ENCODE data around the gene AGT.
"Not testable (repeated sequence)": the region's sequence is repeated elsewhere in the genome, so short reads cannot be mapped to it uniquely, and the experiment has no call there.

The AGT gene

DNA sequence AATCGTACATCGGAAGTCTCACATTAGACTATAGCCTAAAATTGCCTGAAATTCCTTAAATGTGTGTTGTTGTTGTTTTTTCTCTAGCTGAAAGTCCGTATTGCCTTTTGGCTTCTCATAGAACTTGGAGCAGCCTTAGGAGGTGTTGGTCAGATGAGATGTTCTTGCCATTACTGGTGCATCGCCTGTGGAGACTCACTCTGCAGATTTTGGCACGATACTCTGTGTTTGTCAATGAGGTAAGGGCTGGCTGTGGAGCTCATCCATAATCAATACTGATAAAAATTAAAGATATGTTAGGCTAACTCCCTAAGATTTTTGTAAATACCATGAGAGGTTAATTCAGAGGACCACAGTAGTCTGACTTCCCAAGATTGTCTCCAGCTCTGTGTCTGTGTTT is 28.9 kb downstream of the AGT start:
- DNase-seq: no peak

DNA sequence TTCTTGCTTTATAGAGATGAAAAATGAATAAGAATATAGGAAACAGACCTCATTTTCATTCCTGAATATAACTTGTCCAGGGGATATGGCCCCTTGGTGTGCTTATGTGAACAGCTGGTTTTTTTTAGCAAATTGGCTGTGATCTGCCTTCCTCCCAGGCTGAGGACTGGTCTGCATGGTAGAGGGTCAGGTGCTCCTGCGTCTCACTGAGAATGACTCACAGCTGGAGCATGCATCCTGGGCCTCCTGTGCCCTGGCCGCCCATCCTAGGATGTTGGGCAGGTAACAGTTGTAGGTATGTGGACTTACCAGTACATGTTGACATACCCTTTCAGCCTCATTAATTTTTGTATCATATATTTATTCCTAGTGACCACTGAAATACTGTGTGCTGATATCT is 29.8 kb downstream of the AGT start:
- DNase-seq: no peak

DNA sequence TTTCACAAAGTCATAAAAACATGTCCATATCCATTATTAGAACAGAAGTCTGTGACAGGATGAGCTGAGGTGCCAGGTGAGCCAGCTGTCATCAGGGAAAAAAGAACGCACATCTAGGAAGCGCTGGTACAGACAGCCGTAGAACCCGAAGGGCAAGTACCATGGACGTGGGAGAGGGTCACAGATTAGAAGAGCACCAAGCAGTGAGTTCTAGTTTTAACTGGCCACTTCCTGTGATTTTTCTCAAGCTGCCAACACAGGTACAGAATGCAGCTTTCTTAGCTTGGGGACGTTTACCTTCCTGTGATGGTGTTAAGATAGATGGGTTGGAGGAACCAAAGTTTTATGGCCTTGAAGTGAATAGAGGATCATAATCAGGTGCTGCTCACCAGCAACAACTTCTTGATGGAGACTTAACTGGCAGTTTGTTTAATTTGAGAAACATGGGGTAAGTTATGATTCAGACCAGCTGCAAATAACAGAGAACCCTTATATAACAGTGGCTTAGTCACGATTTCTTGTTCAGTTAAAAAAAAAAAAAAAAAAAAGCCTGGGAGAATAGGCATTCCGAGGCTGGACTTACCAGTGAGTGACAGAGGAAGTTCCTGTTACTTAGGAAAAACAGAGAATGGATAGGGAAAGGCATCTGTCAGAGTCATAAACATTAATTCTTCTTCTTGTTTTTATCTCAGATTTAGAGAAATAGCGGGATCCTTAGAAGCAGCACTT is 30.9 kb downstream of the AGT start:
- no peak for DNase-seq

GRCh38 chr1:230682274-230682673 is 31.6 kb downstream of the AGT start:
- no peak for DNase-seq

DNA sequence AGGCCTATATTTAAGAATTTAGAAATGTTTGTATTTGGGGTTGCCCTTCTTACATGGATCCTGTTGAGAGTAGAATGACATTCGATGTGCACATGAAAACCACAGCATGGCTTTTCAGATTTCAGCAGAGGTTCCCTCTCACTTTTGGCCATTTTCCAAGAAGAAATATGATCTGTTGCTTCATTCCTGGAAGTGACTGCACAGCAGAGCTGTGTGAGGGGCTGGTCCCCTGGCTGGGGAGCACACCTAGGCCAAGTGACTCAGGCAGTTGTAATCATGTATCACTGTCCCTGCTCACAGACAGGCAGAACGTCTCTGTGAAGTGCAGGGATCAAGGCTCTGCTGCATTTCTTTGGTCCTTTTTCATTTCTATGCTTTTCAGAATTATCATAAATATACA is 32.3 kb downstream of the AGT start:
- no peak for DNase-seq

DNA sequence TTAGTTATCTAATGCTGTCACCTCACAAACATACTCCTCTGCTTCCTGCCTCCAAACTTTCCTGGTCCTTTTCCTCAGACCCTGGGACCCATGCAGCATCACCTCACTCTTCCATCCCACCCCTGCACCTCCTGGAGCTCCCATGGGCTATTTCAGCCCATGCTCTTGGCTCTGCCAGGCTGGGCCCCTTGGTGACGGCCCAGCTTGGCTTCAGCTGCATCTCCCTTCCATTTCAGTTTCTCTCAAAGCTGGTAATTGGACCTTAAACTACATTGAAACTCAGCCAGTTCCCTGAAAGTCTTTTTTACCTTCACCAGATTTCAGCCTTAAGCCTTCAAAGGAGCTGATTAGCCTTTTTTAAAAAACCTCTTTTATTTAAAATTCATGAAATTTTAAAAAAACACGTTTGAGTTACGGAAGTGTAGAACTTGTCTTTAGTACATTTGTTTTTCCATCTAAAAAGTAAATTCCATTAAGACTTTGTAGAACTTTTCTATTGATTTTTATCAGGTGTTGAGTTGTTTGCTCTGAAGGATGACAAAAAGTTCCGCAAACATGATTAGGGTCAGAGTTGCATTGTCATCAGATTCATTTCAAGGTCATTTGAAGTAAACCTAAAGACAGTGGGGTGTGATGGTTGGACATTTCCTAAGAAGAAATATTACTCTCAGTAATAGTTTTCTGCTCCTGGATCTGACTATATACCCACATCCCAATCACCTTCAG is 33.5 kb downstream of the AGT start:
- DNase-seq: no peak

- DNase-seq: no peak
Observed at GRCh38 chr1:230679825-230680224, 34.1 kb downstream of the AGT start.

DNA sequence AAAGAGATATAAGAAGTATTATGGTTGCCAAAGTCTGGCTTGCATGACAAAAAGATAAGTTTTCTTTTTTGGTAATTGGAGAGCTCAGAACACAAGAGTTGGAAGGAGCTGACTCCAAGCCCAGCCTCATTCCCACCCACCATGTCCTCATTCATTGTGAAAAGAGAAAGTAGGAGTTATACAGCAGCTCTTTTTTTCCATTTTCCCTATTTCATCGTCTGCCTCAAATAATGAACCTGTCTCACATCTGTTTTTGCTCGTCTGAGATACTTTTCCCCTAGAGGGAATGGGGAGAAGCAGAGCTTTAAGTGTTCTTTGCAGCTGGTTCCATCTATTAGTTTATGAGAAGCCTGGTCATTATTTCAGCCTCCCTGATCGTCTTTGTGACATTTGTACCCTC is 34.7 kb downstream of the AGT start:
- no peak for DNase-seq

- DNase-seq: no peak
Observed at GRCh38 chr1:230677200-230677599, 36.7 kb downstream of the AGT start.

GRCh38 chr1:230674581-230674980 is 39.3 kb downstream of the AGT start:
- DNase-seq: no peak

DNA sequence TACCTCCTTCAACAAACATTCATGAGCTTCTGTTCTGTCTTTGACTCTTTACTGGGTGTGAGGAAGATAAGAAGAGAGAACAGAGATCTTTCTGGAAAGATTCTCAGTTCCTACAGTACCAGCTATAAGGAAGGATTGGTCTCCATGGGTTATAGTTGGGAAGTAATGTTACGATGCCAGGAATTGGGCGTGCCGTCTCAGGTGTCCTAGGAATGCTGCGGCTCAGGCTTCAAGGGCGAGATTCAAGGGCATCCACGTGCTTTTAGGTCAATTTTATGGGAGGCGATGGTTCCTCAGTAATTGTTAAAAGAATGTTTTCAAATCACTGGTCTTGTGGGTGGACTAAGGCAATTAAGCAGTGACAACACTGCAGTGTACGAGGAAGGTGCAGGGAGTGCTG is 44.4 kb downstream of the AGT start:
- DNase-seq: no peak

DNA sequence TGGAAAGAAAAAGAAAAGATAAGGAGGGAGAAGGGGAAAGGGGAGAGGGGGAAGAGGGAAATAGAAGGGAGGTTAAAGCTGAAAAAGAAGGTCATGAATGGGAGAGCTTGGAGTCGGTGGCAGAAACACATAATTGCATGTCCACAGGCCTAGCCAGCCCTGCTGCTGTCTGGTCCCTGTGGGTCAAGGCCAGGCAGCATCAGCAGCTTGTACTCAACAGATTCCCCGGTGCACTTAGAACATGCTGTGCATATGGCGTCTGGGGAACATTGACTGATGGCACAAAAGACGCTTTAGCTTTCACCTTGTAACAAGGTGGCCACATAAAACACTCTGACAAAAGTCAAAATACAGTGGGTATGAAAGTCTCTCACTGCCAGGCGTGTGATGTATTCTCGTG is 45.7 kb downstream of the AGT start:
- DNase-seq: no peak

GRCh38 chr1:230661976-230662375 is 51.9 kb downstream of the AGT start:
- no peak for DNase-seq

DNA sequence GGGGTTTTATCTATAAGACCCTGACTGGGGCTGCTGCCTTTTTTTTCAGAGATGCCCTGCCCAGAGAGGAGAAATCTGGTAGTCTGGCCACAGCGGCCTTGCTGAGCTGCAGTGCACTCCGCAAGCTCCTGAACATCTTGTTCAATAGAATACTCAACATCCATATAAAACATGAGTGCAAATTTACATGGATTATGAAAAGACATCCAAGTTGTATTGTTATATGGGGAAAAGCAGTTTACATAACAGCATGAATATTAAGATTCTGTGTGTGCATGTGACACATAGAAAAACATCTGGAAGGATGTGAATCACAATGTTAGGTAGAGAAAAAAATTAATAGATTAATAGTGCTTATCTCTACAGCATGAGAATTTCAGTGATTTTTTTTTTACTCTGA is 55.2 kb downstream of the AGT start:
- no peak for DNase-seq

DNA sequence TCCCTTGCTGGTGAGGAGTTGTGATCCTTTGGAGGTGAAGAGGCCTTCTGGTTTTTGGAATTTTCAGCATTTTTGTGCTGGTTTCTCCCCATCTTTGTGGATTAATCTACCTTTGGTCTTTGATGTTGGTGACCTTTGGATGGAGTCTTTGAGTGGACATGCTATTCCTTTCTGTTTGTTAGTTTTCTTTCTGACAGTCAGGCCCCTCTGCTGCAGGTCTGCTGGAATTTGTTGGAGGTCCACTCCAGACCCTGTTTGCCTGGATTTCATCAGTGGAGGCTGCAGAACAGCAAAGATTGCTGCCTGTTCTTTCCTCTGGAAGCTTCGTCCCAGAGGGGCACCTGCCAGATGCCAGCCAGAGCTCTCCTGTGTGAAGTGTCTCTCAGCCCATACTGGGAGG is 55.8 kb downstream of the AGT start:
- not testable (repeated sequence) for DNase-seq

DNA sequence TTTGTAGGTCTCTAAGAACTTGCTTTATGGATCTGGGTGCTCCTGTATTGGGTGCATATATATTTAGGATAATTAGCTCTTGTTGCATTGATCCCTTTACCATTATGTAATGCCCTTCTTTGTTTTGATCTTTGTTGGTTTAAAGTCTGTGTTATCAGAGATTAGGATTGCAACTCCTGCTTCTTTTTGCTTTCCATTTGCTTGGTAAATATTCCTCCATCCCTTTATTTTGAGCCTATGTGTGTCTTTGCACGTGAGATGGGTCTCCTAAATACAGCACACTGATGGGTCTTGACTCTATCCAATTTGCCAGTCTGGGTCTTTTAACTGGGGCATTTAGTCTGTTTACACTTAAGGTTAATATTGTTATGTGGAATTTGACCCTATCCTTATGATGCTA is 57.2 kb downstream of the AGT start:
- DNase-seq: not testable (repeated sequence)
